ENCODE measurements around the gene SLITRK2. TPM values are rescaled to one million over a fixed set of nuclear protein-coding genes. Genes with fewer than 3 reads are reported as not detected.

SLITRK2 gene
- polyA plus RNA-seq (2013, experiment 1 of 2), result 0.12 TPM
- 0.15 TPM for polyA plus RNA-seq (2013, experiment 2 of 2)

GRCh38 chrX:145817331-145818185, at the start of gene SLITRK2:
SLITRK2 (plus strand) TSS chrX:145817829; CDS start chrX:145822426, 4,597 bp downstream.
- no peaks in the 10 kb centered on the region for H3K79me1 ChIP-seq (replicated peaks; ENCODE audit: low read length, poor library complexity, severe bottlenecking)
- H4K8ac ChIP-seq (ENCODE audit: low read length), result no peak within 1 kb of the TSS
- H2BK12ac ChIP-seq (ENCODE audit: low read length in 2 of 2), result no peak within 1 kb of the TSS
- peak within 1 kb of the TSS; percentile 63 for H3K4me2 ChIP-seq (ENCODE audit: low read length, poor library complexity, severe bottlenecking)
- peak within 1 kb of the TSS in 1 of 2 experiments; percentile 74 for H3K4me3 ChIP-seq (ENCODE audit: insufficient read depth in 1 of 2, low read depth in 1 of 2, low read length in 2 of 2)
- no peak within 1 kb of the TSS for H2AK5ac ChIP-seq (ENCODE audit: low read length, severe bottlenecking)
- DNase-seq, result no peak
- H2BK120ac ChIP-seq (ENCODE audit: low read depth, low read length), result no peak within 1 kb of the TSS
- H3K4ac ChIP-seq (ENCODE audit: low read depth in 1 of 2, low read length in 2 of 2), result no peak within 1 kb of the TSS
- H3K36me3 ChIP-seq (ENCODE audit: control insufficient read depth in 1 of 2, insufficient read depth in 2 of 2, low read depth in 1 of 2, low read length in 2 of 2), result no peaks in the 10 kb centered on the region
- H3K4me1 ChIP-seq (ENCODE audit: control insufficient read depth, insufficient read depth, low read depth, low read length), result peaks cover 11% of the 10 kb centered on the region
- peaks cover 39 to 50% of the 10 kb centered on the region in 2 experiments for H3K27me3 ChIP-seq (ENCODE audit: control insufficient read depth in 1 of 2, insufficient read depth in 1 of 2, low read length in 2 of 2)
- H2AFZ ChIP-seq (ENCODE audit: low read depth, low read length), result no peak within 1 kb of the TSS
- WGBS, result 2% methylated on average over 33 of the region's 60 CpGs
- H2BK15ac ChIP-seq (ENCODE audit: low read depth, poor library complexity, severe bottlenecking), result no peak within 1 kb of the TSS
- H2BK5ac ChIP-seq (ENCODE audit: low read depth, low read length, poor library complexity, severe bottlenecking), result no peak within 1 kb of the TSS
- H3K18ac ChIP-seq (ENCODE audit: low read depth in 1 of 2, low read length in 2 of 2), result no peak within 1 kb of the TSS
- H3K9ac ChIP-seq (ENCODE audit: low read length), result peak within 1 kb of the TSS; percentile 1
- H3K27ac ChIP-seq (ENCODE audit: low read length, poor library complexity, severe bottlenecking), result no peak within 1 kb of the TSS
- H3K23ac ChIP-seq (ENCODE audit: low read length in 2 of 2), result no peak within 1 kb of the TSS
- H3K14ac ChIP-seq (ENCODE audit: low read length in 2 of 2), result no peak within 1 kb of the TSS
- H3K9me3 ChIP-seq (ENCODE audit: control insufficient read depth, low read length), result no peaks in the 10 kb centered on the region
- H4K91ac ChIP-seq (ENCODE audit: low read length), result no peak within 1 kb of the TSS

GRCh38 chrX:145773006-145773405, 44.6 kb upstream of the SLITRK2 start:
- no peak for DNase-seq
- Histone ChIP-seq H2BK15ac (ENCODE audit: low read depth, poor library complexity, severe bottlenecking) (no peak overlapping the region), H2BK120ac (ENCODE audit: low read depth, low read length) (no peak overlapping the region), H2AK5ac (ENCODE audit: low read length, severe bottlenecking) (no peak overlapping the region), H2BK5ac (ENCODE audit: low read depth, low read length, poor library complexity, severe bottlenecking) (no peak overlapping the region), H3K4me1 (ENCODE audit: control insufficient read depth, insufficient read depth, low read depth, low read length) (no peaks in the 10 kb centered on the region), H2AFZ (ENCODE audit: low read depth, low read length) (no peak overlapping the region), H3K9me3 (ENCODE audit: control insufficient read depth, low read length) (peaks cover 9% of the 10 kb centered on the region), H4K91ac (ENCODE audit: low read length) (no peak overlapping the region), H2BK12ac (ENCODE audit: low read length in 2 of 2) (no peak overlapping the region), H3K27ac (ENCODE audit: low read length, poor library complexity, severe bottlenecking) (no peak overlapping the region), H3K18ac (ENCODE audit: low read depth in 1 of 2, low read length in 2 of 2) (no peak overlapping the region), H3K23ac (ENCODE audit: low read length in 2 of 2) (no peak overlapping the region), H3K4me3 (ENCODE audit: insufficient read depth in 1 of 2, low read depth in 1 of 2, low read length in 2 of 2) (no peak overlapping the region), H3K14ac (ENCODE audit: low read length in 2 of 2) (no peak overlapping the region), H3K79me1 (replicated peaks; ENCODE audit: low read length, poor library complexity, severe bottlenecking) (no peaks in the 10 kb centered on the region), H3K9ac (ENCODE audit: low read length) (no peak overlapping the region), H3K27me3 (ENCODE audit: control insufficient read depth in 1 of 2, insufficient read depth in 1 of 2, low read length in 2 of 2) (no peaks in the 10 kb centered on the region), H4K8ac (ENCODE audit: low read length) (no peak overlapping the region), H3K4ac (ENCODE audit: low read depth in 1 of 2, low read length in 2 of 2) (no peak overlapping the region), H3K4me2 (ENCODE audit: low read length, poor library complexity, severe bottlenecking) (no peak overlapping the region), H3K36me3 (ENCODE audit: control insufficient read depth in 1 of 2, insufficient read depth in 2 of 2, low read depth in 1 of 2, low read length in 2 of 2) (no peaks in the 10 kb centered on the region)
- 60% methylated on average over 1 of the region's 1 CpG for WGBS

GRCh38 chrX:145792281-145792680, 25.3 kb upstream of the SLITRK2 start:
- H3K36me3 ChIP-seq (ENCODE audit: control insufficient read depth in 1 of 2, insufficient read depth in 2 of 2, low read depth in 1 of 2, low read length in 2 of 2), result no peaks in the 10 kb centered on the region
- H3K14ac ChIP-seq (ENCODE audit: low read length in 2 of 2), result no peak overlapping the region
- H3K18ac ChIP-seq (ENCODE audit: low read depth in 1 of 2, low read length in 2 of 2), result no peak overlapping the region
- no peak overlapping the region for H2AFZ ChIP-seq (ENCODE audit: low read depth, low read length)
- no peak overlapping the region for H3K9ac ChIP-seq (ENCODE audit: low read length)
- no peak overlapping the region for H3K27ac ChIP-seq (ENCODE audit: low read length, poor library complexity, severe bottlenecking)
- H2BK15ac ChIP-seq (ENCODE audit: low read depth, poor library complexity, severe bottlenecking), result no peak overlapping the region
- no peak overlapping the region for H2AK5ac ChIP-seq (ENCODE audit: low read length, severe bottlenecking)
- no peak overlapping the region for H2BK120ac ChIP-seq (ENCODE audit: low read depth, low read length)
- H3K27me3 ChIP-seq (ENCODE audit: control insufficient read depth in 1 of 2, insufficient read depth in 1 of 2, low read length in 2 of 2), result no peaks in the 10 kb centered on the region
- no peak overlapping the region for H3K23ac ChIP-seq (ENCODE audit: low read length in 2 of 2)
- H2BK12ac ChIP-seq (ENCODE audit: low read length in 2 of 2), result no peak overlapping the region
- no peak overlapping the region for H2BK5ac ChIP-seq (ENCODE audit: low read depth, low read length, poor library complexity, severe bottlenecking)
- no peak overlapping the region for H4K91ac ChIP-seq (ENCODE audit: low read length)
- no peak overlapping the region for H3K4ac ChIP-seq (ENCODE audit: low read depth in 1 of 2, low read length in 2 of 2)
- no peak for DNase-seq
- no CpG with 5 or more reads among the region's 1 CpG for WGBS
- no peaks in the 10 kb centered on the region for H3K4me1 ChIP-seq (ENCODE audit: control insufficient read depth, insufficient read depth, low read depth, low read length)
- no peaks in the 10 kb centered on the region for H3K9me3 ChIP-seq (ENCODE audit: control insufficient read depth, low read length)
- H4K8ac ChIP-seq (ENCODE audit: low read length), result no peak overlapping the region
- H3K4me2 ChIP-seq (ENCODE audit: low read length, poor library complexity, severe bottlenecking), result no peak overlapping the region
- no peak overlapping the region for H3K4me3 ChIP-seq (ENCODE audit: insufficient read depth in 1 of 2, low read depth in 1 of 2, low read length in 2 of 2)
- H3K79me1 ChIP-seq (replicated peaks; ENCODE audit: low read length, poor library complexity, severe bottlenecking), result no peaks in the 10 kb centered on the region

- H3K4me2 ChIP-seq (ENCODE audit: low read length, poor library complexity, severe bottlenecking), result no peak overlapping the region
- no peak overlapping the region for H3K14ac ChIP-seq (ENCODE audit: low read length in 2 of 2)
- H2BK15ac ChIP-seq (ENCODE audit: low read depth, poor library complexity, severe bottlenecking), result no peak overlapping the region
- H3K4me1 ChIP-seq (ENCODE audit: control insufficient read depth, insufficient read depth, low read depth, low read length), result no peaks in the 10 kb centered on the region
- H2BK12ac ChIP-seq (ENCODE audit: low read length in 2 of 2), result no peak overlapping the region
- no peak overlapping the region for H2AK5ac ChIP-seq (ENCODE audit: low read length, severe bottlenecking)
- H3K23ac ChIP-seq (ENCODE audit: low read length in 2 of 2), result no peak overlapping the region
- no peaks in the 10 kb centered on the region for H3K36me3 ChIP-seq (ENCODE audit: control insufficient read depth in 1 of 2, insufficient read depth in 2 of 2, low read depth in 1 of 2, low read length in 2 of 2)
- no peaks in the 10 kb centered on the region for H3K79me1 ChIP-seq (replicated peaks; ENCODE audit: low read length, poor library complexity, severe bottlenecking)
- H3K18ac ChIP-seq (ENCODE audit: low read depth in 1 of 2, low read length in 2 of 2), result no peak overlapping the region
- H3K9ac ChIP-seq (ENCODE audit: low read length), result no peak overlapping the region
- H2BK120ac ChIP-seq (ENCODE audit: low read depth, low read length), result no peak overlapping the region
- H2AFZ ChIP-seq (ENCODE audit: low read depth, low read length), result no peak overlapping the region
- WGBS, result 11% methylated on average over 1 of the region's 2 CpGs
- no peak overlapping the region for H4K8ac ChIP-seq (ENCODE audit: low read length)
- H3K27ac ChIP-seq (ENCODE audit: low read length, poor library complexity, severe bottlenecking), result no peak overlapping the region
- H3K9me3 ChIP-seq (ENCODE audit: control insufficient read depth, low read length), result peaks cover 20% of the 10 kb centered on the region
- no peak overlapping the region for H4K91ac ChIP-seq (ENCODE audit: low read length)
- H3K4me3 ChIP-seq (ENCODE audit: insufficient read depth in 1 of 2, low read depth in 1 of 2, low read length in 2 of 2), result no peak overlapping the region
- no peak overlapping the region for H3K4ac ChIP-seq (ENCODE audit: low read depth in 1 of 2, low read length in 2 of 2)
- H2BK5ac ChIP-seq (ENCODE audit: low read depth, low read length, poor library complexity, severe bottlenecking), result no peak overlapping the region
- no peak for DNase-seq
- H3K27me3 ChIP-seq (ENCODE audit: control insufficient read depth in 1 of 2, insufficient read depth in 1 of 2, low read length in 2 of 2), result no peaks in the 10 kb centered on the region
Observed at GRCh38 chrX:145803508-145803907, 14.1 kb upstream of the SLITRK2 start.

All from mesenchymal stem cell (in vitro differentiated cells and primary cell).